HepG2 (cell line): ENCODE measurements around the gene PANK4. TPM values are rescaled to one million over a fixed set of nuclear protein-coding genes. Genes with fewer than 3 reads are reported as not detected.

Experiments
- DPF2 ChIP-seq: sonication (generic); formaldehyde crosslinking; IDR thresholded peaks from 2 replicates; pipeline ENCODE4 v1.4.0; 2020; ENCODE audit warnings: mild to moderate bottlenecking, low read depth, missing genetic modification reagents, borderline replicate concordance
- FOXO1 ChIP-seq: sonication (generic); formaldehyde crosslinking; IDR thresholded peaks from 2 replicates; pipeline ENCODE4 v1.4.0; 2020; ENCODE audit warnings: missing genetic modification reagents
- GATA4 ChIP-seq: sonication (generic); IDR thresholded peaks from 2 replicates; pipeline ENCODE4 v1.6.1; 2016; ENCODE audit warnings: antibody characterized with exemption, low read depth, borderline replicate concordance
- HNF4G ChIP-seq, 2 experiments: sonication (generic) in 1 of 2; formaldehyde crosslinking in 1 of 2; IDR thresholded peaks; 2 replicates each; pipeline versions ENCODE4 v1.4.0 to v1.6.1; 2011 to 2020; ENCODE audit warnings: borderline replicate concordance in 2 of 2, low read depth in 2 of 2, mild to moderate bottlenecking in 2 of 2, low read length in 1 of 2, missing genetic modification reagents in 1 of 2, moderate library complexity in 1 of 2
- KMT2B ChIP-seq: IDR thresholded peaks from 2 replicates; pipeline ENCODE4 v1.6.1; 2016; ENCODE audit warnings: missing genetic modification reagents, missing compliant biosample characterization
- RNF2 ChIP-seq: fragments of 450-650 bp; conservative IDR thresholded peaks from 2 replicates; pipeline ENCODE4 v1.6.1; 2016; ENCODE audit warnings: low read depth
- RXRB ChIP-seq: IDR thresholded peaks from 2 replicates; pipeline ENCODE4 v1.6.1; 2016; ENCODE audit warnings: borderline replicate concordance, missing genetic modification reagents, missing compliant biosample characterization
- STAT5B ChIP-seq: sonication (generic); formaldehyde crosslinking; IDR thresholded peaks from 2 replicates; pipeline ENCODE4 v1.4.0; 2020; ENCODE audit warnings: missing genetic modification reagents
- TAF15 ChIP-seq: fragments of 200-400 bp; formaldehyde crosslinking; IDR thresholded peaks from one replicate; pipeline ENCODE4 v1.6.1; 2018; ENCODE audit warnings: mild to moderate bottlenecking, low read depth, low read length; ENCODE audit not compliant: poor library complexity, severe bottlenecking
- TEAD3 ChIP-seq: optimal IDR thresholded peaks from 2 replicates; pipeline ENCODE3; 2016; ENCODE audit warnings: borderline replicate concordance
- TFAP4 ChIP-seq: sonication (generic); IDR thresholded peaks from 2 replicates; pipeline ENCODE4 v1.6.1; 2016; ENCODE audit warnings: low read depth, borderline replicate concordance
- ZBTB20 ChIP-seq: sonication (generic); formaldehyde crosslinking; IDR thresholded peaks from 2 replicates; pipeline ENCODE4 v1.8.1; 2023; ENCODE audit warnings: missing genetic modification reagents, low read depth, mild to moderate bottlenecking, borderline replicate concordance
- ZBTB26 ChIP-seq: IDR thresholded peaks from 2 replicates; pipeline ENCODE4 v1.6.1; 2016; ENCODE audit warnings: missing compliant biosample characterization, missing genetic modification reagents, borderline replicate concordance
- ZBTB43 ChIP-seq: sonication (generic); formaldehyde crosslinking; conservative IDR thresholded peaks from 2 replicates; pipeline ENCODE4 v1.4.0; 2020; ENCODE audit warnings: missing genetic modification reagents
- ZFP1 ChIP-seq: IDR thresholded peaks from 2 replicates; pipeline ENCODE4 v1.6.1; 2016
- ZKSCAN5 ChIP-seq: sonication (generic); formaldehyde crosslinking; IDR thresholded peaks from 2 replicates; pipeline ENCODE4 v1.5.1; 2020; ENCODE audit warnings: mild to moderate bottlenecking, missing genetic modification reagents
- ZNF12 ChIP-seq: sonication (generic); formaldehyde crosslinking; IDR thresholded peaks from 2 replicates; pipeline ENCODE4 v1.5.0; 2020; ENCODE audit warnings: missing genetic modification reagents
- ZNF34 ChIP-seq: sonication (generic); formaldehyde crosslinking; IDR thresholded peaks from 2 replicates; pipeline ENCODE4 v1.4.0; 2020; ENCODE audit warnings: mild to moderate bottlenecking, missing genetic modification reagents, borderline replicate concordance
- ZNF605 ChIP-seq: sonication (generic); formaldehyde crosslinking; IDR thresholded peaks from 2 replicates; pipeline ENCODE4 v1.8.0; 2022; ENCODE audit warnings: mild to moderate bottlenecking, missing genetic modification reagents
- ZNF660 ChIP-seq: sonication (generic); formaldehyde crosslinking; IDR thresholded peaks from 2 replicates; pipeline ENCODE4 v1.5.1; 2020; ENCODE audit warnings: mild to moderate bottlenecking, low read depth, missing genetic modification reagents, borderline replicate concordance
- ZNF788 ChIP-seq: sonication (generic); formaldehyde crosslinking; IDR thresholded peaks from 2 replicates; pipeline ENCODE4 v1.5.0; 2020; ENCODE audit warnings: mild to moderate bottlenecking, missing genetic modification reagents, borderline replicate concordance
- polyA plus RNA-seq, 8 experiments: library from polyadenylated mRNA; depleted of rRNA in 3 of 8; stranded (reverse) in 7 of 8; unstranded in 1 of 8; fragments of >200 nt; fragmentation: Illumina TruSeq in 4 of 8; extraction: Trizol in 4 of 8; gene quantifications; 2 replicates each; pipeline versions ENCODE4 v1.2.1 to v1.2.3, GENCODE V29; 2011 to 2016; ENCODE audit warnings: low read depth in 4 of 8, missing spikeins in 1 of 8, mixed read lengths in 1 of 8; ENCODE audit not compliant: insufficient read depth in 1 of 8
- total RNA-seq, 5 experiments: library from RNA; depleted of rRNA; stranded (reverse); fragments of >200 nt; fragmentation: Illumina TruSeq; extraction: Trizol; gene quantifications; 2 replicates each; pipeline ENCODE4 v1.2.3, GENCODE V29; 2016; ENCODE audit warnings: low read depth in 1 of 5
- TF ChIP-seq, protein P1 (sequence below): sonication (generic); formaldehyde crosslinking; IDR thresholded peaks from 2 replicates; pipeline ENCODE4 v1.4.0; 2020; ENCODE audit warnings: mild to moderate bottlenecking, missing genetic modification reagents

Gene PANK4
- total and polyA plus RNA-seq, 2 of the 13 experiments (the other 11 are each of a cell fraction or from before 2014, with no cell fraction given), result 17.4 to 19.3 TPM

GRCh38 chr1:2546515-2547209 is 20.3 kb upstream of the PANK4 start (continued):
- TF ChIP-seq, protein P1, sequence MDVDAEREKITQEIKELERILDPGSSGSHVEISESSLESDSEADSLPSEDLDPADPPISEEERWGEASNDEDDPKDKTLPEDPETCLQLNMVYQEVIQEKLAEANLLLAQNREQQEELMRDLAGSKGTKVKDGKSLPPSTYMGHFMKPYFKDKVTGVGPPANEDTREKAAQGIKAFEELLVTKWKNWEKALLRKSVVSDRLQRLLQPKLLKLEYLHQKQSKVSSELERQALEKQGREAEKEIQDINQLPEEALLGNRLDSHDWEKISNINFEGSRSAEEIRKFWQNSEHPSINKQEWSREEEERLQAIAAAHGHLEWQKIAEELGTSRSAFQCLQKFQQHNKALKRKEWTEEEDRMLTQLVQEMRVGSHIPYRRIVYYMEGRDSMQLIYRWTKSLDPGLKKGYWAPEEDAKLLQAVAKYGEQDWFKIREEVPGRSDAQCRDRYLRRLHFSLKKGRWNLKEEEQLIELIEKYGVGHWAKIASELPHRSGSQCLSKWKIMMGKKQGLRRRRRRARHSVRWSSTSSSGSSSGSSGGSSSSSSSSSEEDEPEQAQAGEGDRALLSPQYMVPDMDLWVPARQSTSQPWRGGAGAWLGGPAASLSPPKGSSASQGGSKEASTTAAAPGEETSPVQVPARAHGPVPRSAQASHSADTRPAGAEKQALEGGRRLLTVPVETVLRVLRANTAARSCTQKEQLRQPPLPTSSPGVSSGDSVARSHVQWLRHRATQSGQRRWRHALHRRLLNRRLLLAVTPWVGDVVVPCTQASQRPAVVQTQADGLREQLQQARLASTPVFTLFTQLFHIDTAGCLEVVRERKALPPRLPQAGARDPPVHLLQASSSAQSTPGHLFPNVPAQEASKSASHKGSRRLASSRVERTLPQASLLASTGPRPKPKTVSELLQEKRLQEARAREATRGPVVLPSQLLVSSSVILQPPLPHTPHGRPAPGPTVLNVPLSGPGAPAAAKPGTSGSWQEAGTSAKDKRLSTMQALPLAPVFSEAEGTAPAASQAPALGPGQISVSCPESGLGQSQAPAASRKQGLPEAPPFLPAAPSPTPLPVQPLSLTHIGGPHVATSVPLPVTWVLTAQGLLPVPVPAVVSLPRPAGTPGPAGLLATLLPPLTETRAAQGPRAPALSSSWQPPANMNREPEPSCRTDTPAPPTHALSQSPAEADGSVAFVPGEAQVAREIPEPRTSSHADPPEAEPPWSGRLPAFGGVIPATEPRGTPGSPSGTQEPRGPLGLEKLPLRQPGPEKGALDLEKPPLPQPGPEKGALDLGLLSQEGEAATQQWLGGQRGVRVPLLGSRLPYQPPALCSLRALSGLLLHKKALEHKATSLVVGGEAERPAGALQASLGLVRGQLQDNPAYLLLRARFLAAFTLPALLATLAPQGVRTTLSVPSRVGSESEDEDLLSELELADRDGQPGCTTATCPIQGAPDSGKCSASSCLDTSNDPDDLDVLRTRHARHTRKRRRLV (CRISPR knock-in tag), result no peak
- TF ChIP-seq ZNF34 (no peak), FOXO1 (CRISPR knock-in tag) (no peak), ZBTB26 (CRISPR knock-in tag) (peak; percentile 27; the same call in 1 of the 2 replicates), GATA4 (no peak), TAF15 (no peak), STAT5B (no peak), TEAD3 (CRISPR knock-in tag) (no peak), HNF4G (IDR thresholded peaks at IDR 0.05; ENCODE audit: borderline replicate concordance, low read depth, low read length) (no peak), HNF4G (CRISPR knock-in tag; IDR thresholded peaks at IDR 0.05; ENCODE audit: borderline replicate concordance, low read depth) (no peak), ZNF660 (CRISPR knock-in tag) (no peak), RXRB (CRISPR knock-in tag) (no peak), ZFP1 (CRISPR knock-in tag) (no peak), DPF2 (CRISPR knock-in tag) (no peak), ZNF605 (no peak), KMT2B (CRISPR knock-in tag) (no peak), ZBTB43 (no peak), TFAP4 (no peak), RNF2 (no peak), ZNF12 (CRISPR knock-in tag) (no peak), ZNF788 (peak; percentile 54; the same call in 1 of the 2 replicates), ZKSCAN5 (CRISPR knock-in tag) (no peak), ZBTB20 (no peak)
